Measurements from ENCODE around the gene ASCC3.
A peak's percentile ranks its signal among the peaks of the same experiment; 100 is the strongest.

Gene ASCC3

DNA sequence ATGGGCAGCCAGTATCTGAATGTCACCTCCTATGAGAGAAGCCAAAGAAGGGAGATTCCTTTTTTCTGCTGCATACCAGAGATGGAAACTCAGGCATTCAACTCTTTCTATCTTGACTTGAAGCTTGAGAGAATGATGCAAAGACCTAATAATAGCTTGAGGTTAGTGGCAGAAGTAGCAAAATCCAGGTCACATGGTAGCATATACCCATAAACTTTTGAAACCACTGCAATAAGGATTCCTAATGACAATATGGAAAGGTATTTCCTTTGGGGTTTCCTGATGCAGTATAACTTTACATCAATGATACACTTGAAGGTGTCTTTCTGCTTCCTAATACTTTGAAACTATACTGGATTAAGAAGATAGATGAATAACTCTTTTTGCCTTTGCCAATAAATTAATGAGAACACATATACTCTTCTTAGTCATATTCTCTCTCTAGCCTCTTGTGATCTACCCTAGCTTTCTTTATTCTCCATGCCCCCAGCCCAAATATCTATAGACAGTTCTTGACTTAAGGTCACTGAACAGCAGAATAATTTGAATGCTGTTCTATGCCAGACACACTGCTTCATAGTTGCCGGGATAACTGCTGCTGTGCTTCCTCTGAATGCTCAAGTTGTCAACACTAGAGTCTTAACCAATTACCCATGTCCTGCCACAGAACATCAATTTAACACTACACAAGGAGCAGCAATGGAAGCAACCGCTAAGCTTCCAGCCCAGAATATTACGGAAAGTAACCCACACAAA, 260.9 kb downstream of the ASCC3 start:
- H3K27ac ChIP-seq (ENCODE audit: poor library complexity, severe bottlenecking): peak overlapping the region; percentile 29
- TF ChIP-seq, protein P1, sequence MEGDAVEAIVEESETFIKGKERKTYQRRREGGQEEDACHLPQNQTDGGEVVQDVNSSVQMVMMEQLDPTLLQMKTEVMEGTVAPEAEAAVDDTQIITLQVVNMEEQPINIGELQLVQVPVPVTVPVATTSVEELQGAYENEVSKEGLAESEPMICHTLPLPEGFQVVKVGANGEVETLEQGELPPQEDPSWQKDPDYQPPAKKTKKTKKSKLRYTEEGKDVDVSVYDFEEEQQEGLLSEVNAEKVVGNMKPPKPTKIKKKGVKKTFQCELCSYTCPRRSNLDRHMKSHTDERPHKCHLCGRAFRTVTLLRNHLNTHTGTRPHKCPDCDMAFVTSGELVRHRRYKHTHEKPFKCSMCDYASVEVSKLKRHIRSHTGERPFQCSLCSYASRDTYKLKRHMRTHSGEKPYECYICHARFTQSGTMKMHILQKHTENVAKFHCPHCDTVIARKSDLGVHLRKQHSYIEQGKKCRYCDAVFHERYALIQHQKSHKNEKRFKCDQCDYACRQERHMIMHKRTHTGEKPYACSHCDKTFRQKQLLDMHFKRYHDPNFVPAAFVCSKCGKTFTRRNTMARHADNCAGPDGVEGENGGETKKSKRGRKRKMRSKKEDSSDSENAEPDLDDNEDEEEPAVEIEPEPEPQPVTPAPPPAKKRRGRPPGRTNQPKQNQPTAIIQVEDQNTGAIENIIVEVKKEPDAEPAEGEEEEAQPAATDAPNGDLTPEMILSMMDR (IDR thresholded peaks at IDR 0.05; ENCODE audit: poor library complexity, severe bottlenecking): no peak
- H3K4me1 ChIP-seq (ENCODE audit: insufficient read depth, poor library complexity, severe bottlenecking): peaks cover 38% of the 10 kb centered on the region
- no peak overlapping the region for H3K4me3 ChIP-seq (ENCODE audit: severe bottlenecking)
- ATAC-seq (ENCODE audit: low read depth) (peak; percentile 61), DNase-seq (ENCODE audit: low spot score) (no peak)
- no peaks in the 10 kb centered on the region for H3K27me3 ChIP-seq (ENCODE audit: insufficient read depth, poor library complexity, severe bottlenecking)
- H3K9me3 ChIP-seq (ENCODE audit: severe bottlenecking): peaks cover 3% of the 10 kb centered on the region
- peaks cover 46% of the 10 kb centered on the region for H3K36me3 ChIP-seq (ENCODE audit: low read depth)

GRCh38 chr6:100618351-100618671, 262.8 kb downstream of the ASCC3 start:
- no peak for DNase-seq (ENCODE audit: low spot score)
- Histone ChIP-seq H3K27me3 (ENCODE audit: insufficient read depth, poor library complexity, severe bottlenecking) (no peaks in the 10 kb centered on the region), H3K4me3 (ENCODE audit: severe bottlenecking) (no peak overlapping the region), H3K9me3 (ENCODE audit: severe bottlenecking) (peaks cover 3% of the 10 kb centered on the region), H3K36me3 (ENCODE audit: low read depth) (peaks cover 39% of the 10 kb centered on the region), H3K27ac (ENCODE audit: poor library complexity, severe bottlenecking) (no peak overlapping the region), H3K4me1 (ENCODE audit: insufficient read depth, poor library complexity, severe bottlenecking) (peaks cover 34% of the 10 kb centered on the region)
- TF ChIP-seq, protein P1 (IDR thresholded peaks at IDR 0.05; ENCODE audit: poor library complexity, severe bottlenecking): no peak
- ATAC-seq (ENCODE audit: low read depth): peak; percentile 36; the same call in 2 of the 3 replicates

- H3K27ac ChIP-seq (ENCODE audit: poor library complexity, severe bottlenecking): no peak overlapping the region
Measured at GRCh38 chr6:100617633-100618350, 263.3 kb downstream of the ASCC3 start.

DNA sequence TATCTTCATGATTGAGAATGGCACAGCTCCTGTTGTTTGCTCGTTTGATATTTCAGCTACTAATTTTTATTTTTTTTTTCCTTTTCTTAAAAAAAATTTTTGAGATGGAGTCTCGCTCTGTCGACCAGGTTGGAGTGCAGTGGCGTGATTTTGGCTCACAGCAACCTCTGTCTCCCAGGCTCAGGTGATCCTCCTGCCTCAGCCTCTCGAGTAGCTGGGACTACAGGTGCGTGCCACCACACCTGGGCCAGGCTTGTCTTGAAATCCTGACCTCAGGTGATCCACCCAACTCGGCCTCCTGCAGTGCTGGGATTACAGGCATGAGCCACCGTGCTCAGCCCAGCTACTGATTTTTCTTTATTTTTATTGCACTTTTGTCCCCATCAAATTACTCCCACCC, 266.2 kb downstream of the ASCC3 start:
- DNase-seq (ENCODE audit: low spot score) (no peak), ATAC-seq (ENCODE audit: low read depth) (no peak)
- Histone ChIP-seq H3K4me1 (ENCODE audit: insufficient read depth, poor library complexity, severe bottlenecking) (peaks cover 21% of the 10 kb centered on the region), H3K27me3 (ENCODE audit: insufficient read depth, poor library complexity, severe bottlenecking) (no peaks in the 10 kb centered on the region), H3K9me3 (ENCODE audit: severe bottlenecking) (no peaks in the 10 kb centered on the region), H3K4me3 (ENCODE audit: severe bottlenecking) (no peak overlapping the region), H3K36me3 (ENCODE audit: low read depth) (peaks cover 22% of the 10 kb centered on the region), H3K27ac (ENCODE audit: poor library complexity, severe bottlenecking) (no peak overlapping the region)
- TF ChIP-seq, protein P1 (IDR thresholded peaks at IDR 0.05; ENCODE audit: poor library complexity, severe bottlenecking): no peak

More at GRCh38 chr6:100617633-100618350, 263.3 kb downstream of the ASCC3 start:
- H3K4me3 ChIP-seq (ENCODE audit: severe bottlenecking): no peak overlapping the region
- H3K9me3 ChIP-seq (ENCODE audit: severe bottlenecking): peaks cover 3% of the 10 kb centered on the region
- TF ChIP-seq, protein P1 (IDR thresholded peaks at IDR 0.05; ENCODE audit: poor library complexity, severe bottlenecking): no peak
- no peaks in the 10 kb centered on the region for H3K27me3 ChIP-seq (ENCODE audit: insufficient read depth, poor library complexity, severe bottlenecking)
- ATAC-seq (ENCODE audit: low read depth) (peak; percentile 84), DNase-seq (ENCODE audit: low spot score) (no peak)
- H3K4me1 ChIP-seq (ENCODE audit: insufficient read depth, poor library complexity, severe bottlenecking): peaks cover 29% of the 10 kb centered on the region
- peaks cover 36% of the 10 kb centered on the region for H3K36me3 ChIP-seq (ENCODE audit: low read depth)

DNA sequence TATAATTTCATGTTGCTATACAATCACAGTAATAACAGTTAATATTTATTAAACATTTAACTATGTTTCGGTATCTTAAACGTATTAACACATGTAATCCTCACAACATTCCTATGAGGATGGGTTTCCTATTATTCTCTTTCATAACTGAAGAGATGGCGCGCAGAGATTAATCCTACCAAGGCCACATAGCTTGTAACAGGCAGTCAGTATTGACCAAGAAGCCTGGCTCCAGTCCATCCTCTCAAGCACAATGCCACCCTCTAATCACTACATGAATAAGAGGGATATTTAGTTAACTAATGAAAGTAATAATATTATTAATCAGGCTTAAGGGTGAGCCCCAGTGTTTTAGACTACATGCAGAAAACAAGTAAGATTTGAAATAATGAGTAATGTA, 266.7 kb downstream of the ASCC3 start:
- DNase-seq (ENCODE audit: low spot score) (no peak), ATAC-seq (ENCODE audit: low read depth) (no peak)
- Histone ChIP-seq H3K36me3 (ENCODE audit: low read depth) (peaks cover 22% of the 10 kb centered on the region), H3K4me3 (ENCODE audit: severe bottlenecking) (no peak overlapping the region), H3K4me1 (ENCODE audit: insufficient read depth, poor library complexity, severe bottlenecking) (peaks cover 15% of the 10 kb centered on the region), H3K27ac (ENCODE audit: poor library complexity, severe bottlenecking) (no peak overlapping the region), H3K27me3 (ENCODE audit: insufficient read depth, poor library complexity, severe bottlenecking) (no peaks in the 10 kb centered on the region), H3K9me3 (ENCODE audit: severe bottlenecking) (no peaks in the 10 kb centered on the region)
- TF ChIP-seq, protein P1 (IDR thresholded peaks at IDR 0.05; ENCODE audit: poor library complexity, severe bottlenecking): no peak
